Smooth muscle cell (in vitro differentiated cells): ENCODE measurements around the gene HEXIM1. TPM values are rescaled to one million over a fixed set of nuclear protein-coding genes. Genes with fewer than 3 reads are reported as not detected.
A peak's percentile ranks its signal among the peaks of the same experiment; 100 is the strongest.

ENCODE experiments used
- DNase-seq: peaks from one replicate; lab custom pipeline; 2025; ENCODE audit not compliant: unreplicated experiment; lab: John Stamatoyannopoulos, UW
- H2AFZ ChIP-seq: fragments of 200-600 bp; sonication (generic); 2 replicates; pipeline ENCODE4 v1.6.0; 2016; ENCODE audit warnings: antibody characterized with exemption, low read depth, mild to moderate bottlenecking
- H3F3A ChIP-seq: fragments of 200-600 bp; sonication (generic); 2 replicates; pipeline ENCODE4 v1.6.0; 2017; ENCODE audit warnings: antibody characterized with exemption, low read depth
- H3K27ac ChIP-seq: fragments of 200-600 bp; sonication (generic); 2 replicates; pipeline ENCODE4 v1.5.1; 2016; ENCODE audit warnings: low read depth, mild to moderate bottlenecking
- H3K27me3 ChIP-seq: fragments of 200-600 bp; sonication (generic); 2 replicates; pipeline ENCODE4 v1.6.1; 2016; ENCODE audit warnings: low read depth, mild to moderate bottlenecking
- H3K36me3 ChIP-seq: fragments of 200-600 bp; sonication (generic); 2 replicates; pipeline ENCODE4 v1.5.1; 2016; ENCODE audit warnings: low read depth
- H3K4me1 ChIP-seq: fragments of 200-600 bp; sonication (generic); 2 replicates; pipeline ENCODE4 v1.5.1; 2016; ENCODE audit warnings: low read depth
- H3K4me2 ChIP-seq: fragments of 200-600 bp; sonication (generic); 2 replicates; pipeline ENCODE4 v1.6.0; 2016; ENCODE audit warnings: mild to moderate bottlenecking
- H3K4me3 ChIP-seq: fragments of 200-600 bp; sonication (generic); 2 replicates; pipeline ENCODE4 v1.5.1; 2016; ENCODE audit warnings: mild to moderate bottlenecking
- H3K79me2 ChIP-seq: fragments of 200-600 bp; sonication (generic); 2 replicates; pipeline ENCODE4 v1.6.0; 2016; ENCODE audit warnings: low read depth, mild to moderate bottlenecking
- H3K9ac ChIP-seq: fragments of 200-600 bp; sonication (generic); 2 replicates; pipeline ENCODE4 v1.6.0; 2016; ENCODE audit warnings: low read depth
- H3K9me3 ChIP-seq: fragments of 200-600 bp; sonication (generic); replicated peaks from 2 replicates; pipeline ENCODE4 v1.5.1; 2016; ENCODE audit warnings: low read depth
- H4K20me1 ChIP-seq: fragments of 200-600 bp; sonication (generic); 2 replicates; pipeline ENCODE4 v1.6.0; 2016; ENCODE audit warnings: low read depth
- CTCF ChIP-seq: fragments of 200-600 bp; sonication (generic); IDR thresholded peaks from 2 replicates; pipeline ENCODE4 v1.5.1; 2017; ENCODE audit warnings: borderline replicate concordance, mild to moderate bottlenecking, antibody characterized with exemption; ENCODE audit not compliant: insufficient read depth, poor library complexity, severe bottlenecking
- WGBS: methylation state at CpG from one replicate; pipeline ENCODE4 v1.1.7; 2016; ENCODE audit warnings: low lambda C conversion rate; 5-methylcytosine and 5-hydroxymethylcytosine counted together
- polyA plus RNA-seq: library from polyadenylated mRNA; unstranded; fragments of >200 nt; fragmentation: Nextera tagmentation; extraction: Ambion mirVana; gene quantifications from 2 replicates; pipeline ENCODE4 v1.2.1, GENCODE V29; 2016
- total RNA-seq: library from RNA; depleted of rRNA; stranded (reverse); fragments of >200 nt; gene quantifications from 2 replicates; pipeline ENCODE4 v1.2.3, GENCODE V29; 2014

HEXIM1 gene
- total and polyA plus RNA-seq, 2 experiments from 2014 or later = 9.4 to 13.7 TPM

GRCh38 chr17:45175759-45176115 lies 27.5 kb downstream of the HEXIM1 start:
- no peak overlapping the region for H3K9ac ChIP-seq
- peaks cover 5% of the 10 kb centered on the region for H3F3A ChIP-seq
- no peak overlapping the region for H3K27ac ChIP-seq
- no peaks in the 10 kb centered on the region for H3K27me3 ChIP-seq
- no peaks in the 10 kb centered on the region for H3K36me3 ChIP-seq
- no peak overlapping the region for H3K4me3 ChIP-seq
- whole genome bisulfite sequencing = 84% methylated on average over 3 of the region's 3 CpGs
- H3K79me2 ChIP-seq = no peaks in the 10 kb centered on the region
- H3K4me2 ChIP-seq = peak overlapping the region; percentile 20
- H4K20me1 ChIP-seq = no peaks in the 10 kb centered on the region
- no peak overlapping the region for H2AFZ ChIP-seq
- TF ChIP-seq CTCF = no peak
- no peaks in the 10 kb centered on the region for H3K9me3 ChIP-seq
- H3K4me1 ChIP-seq = peaks cover 23% of the 10 kb centered on the region
- no peak for DNase-seq

GRCh38 chr17:45177563-45177962 lies 29.3 kb downstream of the HEXIM1 start:
- Histone ChIP-seq H3K4me3 (no peak overlapping the region), H3K4me1 (peaks cover 5% of the 10 kb centered on the region), H3K9me3 (no peaks in the 10 kb centered on the region), H4K20me1 (no peaks in the 10 kb centered on the region), H3K9ac (no peak overlapping the region), H2AFZ (no peak overlapping the region), H3K4me2 (no peak overlapping the region), H3K27ac (no peak overlapping the region), H3F3A (no peaks in the 10 kb centered on the region), H3K27me3 (no peaks in the 10 kb centered on the region), H3K79me2 (no peaks in the 10 kb centered on the region), H3K36me3 (no peaks in the 10 kb centered on the region)
- TF ChIP-seq CTCF = no peak
- no peak for DNase-seq
- 81% methylated on average over 7 of the region's 7 CpGs for WGBS

- H4K20me1 ChIP-seq = no peaks in the 10 kb centered on the region
- no peaks in the 10 kb centered on the region for H3K79me2 ChIP-seq
- no peaks in the 10 kb centered on the region for H3F3A ChIP-seq
- no peaks in the 10 kb centered on the region for H3K9me3 ChIP-seq
- no peak overlapping the region for H3K4me2 ChIP-seq
- no peak for TF ChIP-seq CTCF
- no peaks in the 10 kb centered on the region for H3K36me3 ChIP-seq
- no peaks in the 10 kb centered on the region for H3K27me3 ChIP-seq
- no peak overlapping the region for H2AFZ ChIP-seq
- H3K4me3 ChIP-seq = no peak overlapping the region
- WGBS = 91% methylated on average over 5 of the region's 5 CpGs
- no peak for DNase-seq
- no peak overlapping the region for H3K27ac ChIP-seq
- H3K4me1 ChIP-seq = no peaks in the 10 kb centered on the region
- no peak overlapping the region for H3K9ac ChIP-seq
Observed at GRCh38 chr17:45184144-45184543, 35.9 kb downstream of the HEXIM1 start.

- Histone ChIP-seq H3K9ac (no peak overlapping the region), H3K36me3 (no peaks in the 10 kb centered on the region), H3K27me3 (no peaks in the 10 kb centered on the region), H3K4me2 (no peak overlapping the region), H3K79me2 (no peaks in the 10 kb centered on the region), H3F3A (no peaks in the 10 kb centered on the region), H2AFZ (no peak overlapping the region), H4K20me1 (no peaks in the 10 kb centered on the region), H3K4me3 (no peak overlapping the region), H3K9me3 (no peaks in the 10 kb centered on the region), H3K4me1 (no peaks in the 10 kb centered on the region), H3K27ac (no peak overlapping the region)
- TF ChIP-seq CTCF = no peak
- no peak for DNase-seq
- WGBS = 58% methylated on average over 7 of the region's 7 CpGs
Observed at GRCh38 chr17:45186801-45187354, 38.6 kb downstream of the HEXIM1 start.
